ENCODE results near the gene TMUB1. TPM values are rescaled to one million over a fixed set of nuclear protein-coding genes. Genes with fewer than 3 reads are reported as not detected.

TMUB1 gene
- total and polyA plus RNA-seq, 9 of the 15 experiments (the other 6 are each of a cell fraction or from before 2014, with no cell fraction given) = 0.14 to 241 (median 74.1) TPM

- peak; percentile 67; the same call in 1 of the 2 replicates for TF ChIP-seq SUPT5H (IDR thresholded peaks at IDR 0.05)
- no peak for TF ChIP-seq ZBTB7A (IDR thresholded peaks at IDR 0.05; ENCODE audit: borderline replicate concordance, control insufficient read depth, low read depth, low read length)
- peak in 1 of 2 experiments; percentile 42; a peak in 1 of 4 replicates for TF ChIP-seq MAZ (CRISPR knock-in tag; conservative IDR thresholded peaks at IDR 0.05 in 1 of 2, IDR thresholded peaks at IDR 0.05 in 1 of 2)
- TF ChIP-seq TCF15 (CRISPR knock-in tag; IDR thresholded peaks at IDR 0.05) = no peak
- TF ChIP-seq LEF1 (IDR thresholded peaks at IDR 0.05) = no peak
- TF ChIP-seq MYNN (IDR thresholded peaks at IDR 0.05) = peak; percentile 68
- TF ChIP-seq MYNN (CRISPR knock-in tag; IDR thresholded peaks at IDR 0.05) = no peak
- TF ChIP-seq HNRNPUL1 (IDR thresholded peaks at IDR 0.05; ENCODE audit: low read length) = no peak
- TF ChIP-seq USF2 (CRISPR knock-in tag; IDR thresholded peaks at IDR 0.05) = no peak
- no peak for TF ChIP-seq USF1 (CRISPR knock-in tag; IDR thresholded peaks at IDR 0.05)
- TF ChIP-seq ZBTB9 (CRISPR knock-in tag; IDR thresholded peaks at IDR 0.05) = 0 out of 2 replicates have a peak, but pooled peaks have one; percentile 50
- no peak for TF ChIP-seq SMAD4 (CRISPR knock-in tag; conservative IDR thresholded peaks at IDR 0.05)
- no peak for TF ChIP-seq ZFX (CRISPR knock-in tag; IDR thresholded peaks at IDR 0.05)
- TF ChIP-seq ZHX1 (conservative IDR thresholded peaks at IDR 0.05; ENCODE audit: low read length) = no peak
- no peak for TF ChIP-seq MAFK (IDR thresholded peaks at IDR 0.05; ENCODE audit: low read length)
- no peak for TF ChIP-seq IRF2 (CRISPR knock-in tag; IDR thresholded peaks at IDR 0.05)
- peak; percentile 79 for TF ChIP-seq POLR2G (IDR thresholded peaks at IDR 0.05; ENCODE audit: low read depth, low read length)
- TF ChIP-seq NCOR1 (IDR thresholded peaks at IDR 0.05) = no peak
- TF ChIP-seq ZFP36 (IDR thresholded peaks at IDR 0.05; ENCODE audit: low read depth, low read length, partially characterized antibody) = no peak
Measured at GRCh38 chr7:151076863-151077704, 6.2 kb downstream of the TMUB1 start (continued).

Data from K562 (cell line).